B cell (primary cell): ENCODE data around the gene LASP1. TPM values are rescaled to one million over a fixed set of nuclear protein-coding genes. Genes with fewer than 3 reads are reported as not detected.

Experiments
- ATAC-seq: fragments of 200-7000 bp; cut with Tn5 transposase; one replicate; pipeline ENCODE4 v1.10.0; 2021; ENCODE audit warnings: low read depth, mild to moderate bottlenecking, moderate number of reproducible peaks, moderate library complexity
- CTCF ChIA-PET: fragments of 350-600 bp; sonication (Branson Sonifier 250); formaldehyde crosslinking; loops from one replicate; lab custom pipeline; 2021; ENCODE audit warnings: antibody characterized with exemption, inconsistent platforms; lab: Charles Lee
- POLR2A ChIA-PET: fragments of 350-600 bp; sonication (Branson Sonifier 250); formaldehyde crosslinking; loops from one replicate; lab custom pipeline; 2021; ENCODE audit warnings: antibody characterized with exemption; lab: Charles Lee
- DNase-seq: peaks from one replicate; pipeline ENCODE4 v3.0.0; 2013
- H2AFZ ChIP-seq: 2 replicates; pipeline ENCODE4 v1.6.1; 2012; ENCODE audit warnings: mild to moderate bottlenecking, low read depth, low read length; ENCODE audit not compliant: insufficient read depth, poor library complexity, severe bottlenecking
- H3K27ac ChIP-seq, 2 donors: 1 replicate in 1 of 2; 2 replicates in 1 of 2; pipeline ENCODE4 v1.5.1; 2012 to 2013; ENCODE audit warnings: low read length in 2 of 2, mild to moderate bottlenecking in 2 of 2, moderate library complexity in 1 of 2
- H3K27me3 ChIP-seq, 4 experiments: fragments of 200-600 bp in 1 of 4; sonication (generic) in 1 of 4; replicated peaks in 1 of 4; 1 replicate in 2 of 4; 2 replicates in 2 of 4; pipeline versions ENCODE4 v1.6.1 to v1.7.0; 2013 to 2016; ENCODE audit warnings: low read length in 3 of 4, mild to moderate bottlenecking in 2 of 4, mixed read lengths in 1 of 4, moderate library complexity in 1 of 4; ENCODE audit not compliant: insufficient read depth in 4 of 4, control insufficient read depth in 3 of 4; ENCODE audit errors: control extremely low read depth in 1 of 4
- H3K36me3 ChIP-seq, 2 experiments: replicated peaks in 1 of 2; 1 replicate in 1 of 2; 2 replicates in 1 of 2; pipeline versions ENCODE4 v1.6.1 to v1.7.1; 2013; ENCODE audit warnings: low read length in 1 of 2; ENCODE audit not compliant: insufficient read depth in 2 of 2, control insufficient read depth in 1 of 2; ENCODE audit errors: control extremely low read depth in 1 of 2, extremely low read depth in 1 of 2
- H3K4me1 ChIP-seq, 2 donors: fragments of 200-600 bp in 1 of 2; sonication (generic) in 1 of 2; 1 replicate in 1 of 2; 2 replicates in 1 of 2; pipeline versions ENCODE4 v1.5.1 to v1.6.1; 2013 to 2017; ENCODE audit warnings: low read length in 2 of 2; ENCODE audit not compliant: control insufficient read depth in 2 of 2, insufficient read depth in 2 of 2
- H3K4me2 ChIP-seq: replicated peaks from 2 replicates; pipeline ENCODE3; 2012; ENCODE audit warnings: mild to moderate bottlenecking, low read depth, low read length; ENCODE audit not compliant: poor library complexity, severe bottlenecking
- H3K4me3 ChIP-seq, 5 experiments: fragments of 200-600 bp in 1 of 5; sonication (generic) in 1 of 5; 1 replicate in 3 of 5; 2 replicates in 2 of 5; pipeline versions ENCODE4 v1.5.1 to v1.7.0; 2011 to 2016; ENCODE audit warnings: low read length in 4 of 5, mild to moderate bottlenecking in 4 of 5, low read depth in 2 of 5, control low read depth in 1 of 5, moderate library complexity in 1 of 5; ENCODE audit not compliant: insufficient read depth in 1 of 5; ENCODE audit errors: control extremely low read depth in 1 of 5, extremely low read depth in 1 of 5
- H3K79me2 ChIP-seq: fragments of 200-600 bp; sonication (generic); one replicate; pipeline ENCODE4 v1.6.0; 2016; ENCODE audit warnings: low read length; ENCODE audit not compliant: control insufficient read depth, insufficient read depth
- H3K9ac ChIP-seq: fragments of 200-600 bp; sonication (generic); 2 replicates; pipeline ENCODE4 v1.6.1; 2017; ENCODE audit warnings: mild to moderate bottlenecking, low read length, moderate library complexity
- H3K9me3 ChIP-seq, 3 donors: one replicate each; pipeline versions ENCODE4 v1.6.1 to v1.7.1; 2013; ENCODE audit warnings: low read length in 2 of 3; ENCODE audit not compliant: control insufficient read depth in 2 of 3, insufficient read depth in 1 of 3; ENCODE audit errors: control extremely low read depth in 1 of 3
- H4K20me1 ChIP-seq: 2 replicates; pipeline ENCODE4 v1.6.0; 2012; ENCODE audit warnings: mild to moderate bottlenecking, low read length; ENCODE audit not compliant: insufficient read depth, control insufficient read depth, poor library complexity, severe bottlenecking
- H3K27ac Mint-ChIP-seq: one replicate; pipeline ENCODE4 v1.8.0; 2021; ENCODE audit warnings: mixed read lengths
- H3K27me3 Mint-ChIP-seq: one replicate; pipeline ENCODE4 v1.8.0; 2021; ENCODE audit warnings: mixed read lengths
- H3K4me1 Mint-ChIP-seq: one replicate; pipeline ENCODE4 v1.8.0; 2021; ENCODE audit warnings: mixed read lengths
- H3K4me3 Mint-ChIP-seq: one replicate; pipeline ENCODE4 v1.8.0; 2021; ENCODE audit warnings: mixed read lengths
- H3K9me3 Mint-ChIP-seq: one replicate; pipeline ENCODE4 v1.8.0; 2022; ENCODE audit warnings: mixed read lengths; ENCODE audit not compliant: insufficient read depth
- EZH2 ChIP-seq: IDR thresholded peaks from 2 replicates; pipeline ENCODE4 v1.6.1; 2012; ENCODE audit warnings: borderline replicate concordance, low read depth, mild to moderate bottlenecking, moderate library complexity, low read length; ENCODE audit not compliant: insufficient read depth, poor library complexity, severe bottlenecking
- whole genome bisulfite sequencing: methylation state at CpG from one replicate; pipeline ENCODE4 v1.1.5; 2013; ENCODE audit warnings: missing lambda C conversion rate; ENCODE audit not compliant: insufficient coverage; 5-methylcytosine and 5-hydroxymethylcytosine counted together
- intact Hi-C: fragments of 100-400 bp; cut with micrococcal nuclease; formaldehyde crosslinking; loops from one replicate; pipeline ENCODE4 v1.10.0; 2022
- polyA plus RNA-seq: library from polyadenylated mRNA; depleted of rRNA; stranded (reverse); fragments of >200 nt; gene quantifications from 2 replicates; pipeline ENCODE4 v1.2.3, GENCODE V29; 2012
- total RNA-seq, 2 donors: library from RNA; stranded (reverse); fragments of 120-200 nt in 1 of 2; gene quantifications; 1 replicate in 1 of 2; 2 replicates in 1 of 2; pipeline versions ENCODE4 v1.2.3 to v1.2.4, GENCODE V29; 2013 to 2022
- TF ChIP-seq, protein P1 (sequence below): fragments of 200-600 bp; IDR thresholded peaks from one replicate; pipeline ENCODE4 v1.8.0; 2022; ENCODE audit warnings: antibody characterized with exemption, mild to moderate bottlenecking

The LASP1 gene
- total and polyA plus RNA-seq, 2 donors (not counting 1 experiment from before 2014, with no cell fraction given): 51.6 to 125 TPM

DNA sequence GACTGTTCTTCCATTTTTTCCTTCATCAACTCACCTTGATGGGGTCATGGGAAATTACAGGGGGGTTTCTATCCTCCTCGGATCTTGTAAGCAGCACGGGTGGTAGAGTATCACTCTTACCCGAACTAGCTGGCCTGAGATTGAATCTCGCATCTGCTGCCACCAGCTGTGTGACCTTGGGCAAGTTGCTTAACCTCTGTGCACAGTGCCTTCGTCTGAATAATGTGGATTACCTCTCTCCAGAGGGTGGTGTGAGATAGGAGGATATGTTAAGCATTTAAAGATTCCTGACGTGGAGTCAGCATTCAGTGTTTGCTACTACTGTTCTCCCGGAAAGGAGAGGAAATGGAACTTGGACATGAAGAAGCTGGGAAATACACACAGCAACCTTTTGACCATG, 24.4 kb downstream of the LASP1 start:
- no peak overlapping the region for H3K4me2 ChIP-seq
- H3K4me1 ChIP-seq: peaks cover 35 to 59% of the 10 kb centered on the region in 2 donors
- no peak for ATAC-seq
- WGBS: 82% methylated on average over 5 of the region's 7 CpGs
- H3K9me3 ChIP-seq: peaks cover 0 to 5% (median 0%) of the 10 kb centered on the region in 3 donors
- no peaks in the 10 kb centered on the region for H3K27me3 ChIP-seq
- H3K9ac ChIP-seq: no peak overlapping the region
- H4K20me1 ChIP-seq: peaks cover 47% of the 10 kb centered on the region
- Mint-ChIP-seq H3K4me1 (peaks cover 32% of the 10 kb centered on the region), H3K9me3 (no peaks in the 10 kb centered on the region), H3K4me3 (no peak overlapping the region), H3K27me3 (no peaks in the 10 kb centered on the region), H3K27ac (peak overlapping the region; percentile 50)
- TF ChIP-seq EZH2: no peak
- TF ChIP-seq, protein P1, sequence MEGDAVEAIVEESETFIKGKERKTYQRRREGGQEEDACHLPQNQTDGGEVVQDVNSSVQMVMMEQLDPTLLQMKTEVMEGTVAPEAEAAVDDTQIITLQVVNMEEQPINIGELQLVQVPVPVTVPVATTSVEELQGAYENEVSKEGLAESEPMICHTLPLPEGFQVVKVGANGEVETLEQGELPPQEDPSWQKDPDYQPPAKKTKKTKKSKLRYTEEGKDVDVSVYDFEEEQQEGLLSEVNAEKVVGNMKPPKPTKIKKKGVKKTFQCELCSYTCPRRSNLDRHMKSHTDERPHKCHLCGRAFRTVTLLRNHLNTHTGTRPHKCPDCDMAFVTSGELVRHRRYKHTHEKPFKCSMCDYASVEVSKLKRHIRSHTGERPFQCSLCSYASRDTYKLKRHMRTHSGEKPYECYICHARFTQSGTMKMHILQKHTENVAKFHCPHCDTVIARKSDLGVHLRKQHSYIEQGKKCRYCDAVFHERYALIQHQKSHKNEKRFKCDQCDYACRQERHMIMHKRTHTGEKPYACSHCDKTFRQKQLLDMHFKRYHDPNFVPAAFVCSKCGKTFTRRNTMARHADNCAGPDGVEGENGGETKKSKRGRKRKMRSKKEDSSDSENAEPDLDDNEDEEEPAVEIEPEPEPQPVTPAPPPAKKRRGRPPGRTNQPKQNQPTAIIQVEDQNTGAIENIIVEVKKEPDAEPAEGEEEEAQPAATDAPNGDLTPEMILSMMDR: no peak
- H3K79me2 ChIP-seq: peaks cover 96% of the 10 kb centered on the region
- DNase-seq: no peak
- H3K27ac ChIP-seq: peak overlapping the region in 1 of 2 donors; percentile 66
- CTCF ChIA-PET: interaction anchor here (1.2 kb wide), 1 partner anchor 10 kb away, joined by 3 read pairs; no protein-coding TSS in a partner anchor
- intact Hi-C loops: no loop called here
- POLR2A ChIA-PET: no interaction called here
- H3K4me3 ChIP-seq: no peak overlapping the region
- H3K36me3 ChIP-seq: peaks cover 0 to 78% of the 10 kb centered on the region in 2 experiments
- H2AFZ ChIP-seq: no peak overlapping the region

- Mint-ChIP-seq H3K9me3 (no peaks in the 10 kb centered on the region), H3K4me1 (peaks cover 39% of the 10 kb centered on the region), H3K27me3 (no peaks in the 10 kb centered on the region), H3K4me3 (no peak overlapping the region), H3K27ac (peak overlapping the region; percentile 71)
- Histone ChIP-seq H3K4me3 (no peak overlapping the region), H3K4me2 (no peak overlapping the region), H3K9me3 (peaks cover 0 to 5% (median 0%) of the 10 kb centered on the region in 3 donors), H3K9ac (no peak overlapping the region), H2AFZ (no peak overlapping the region), H4K20me1 (peaks cover 26% of the 10 kb centered on the region), H3K4me1 (peaks cover 41 to 62% of the 10 kb centered on the region in 2 donors), H3K27ac (peak overlapping the region in 1 of 2 donors; percentile 96), H3K79me2 (peaks cover 98% of the 10 kb centered on the region), H3K36me3 (peaks cover 0 to 71% of the 10 kb centered on the region in 2 experiments), H3K27me3 (no peaks in the 10 kb centered on the region)
- TF ChIP-seq, protein P1: no peak
- TF ChIP-seq EZH2: no peak
- ATAC-seq: no peak
- intact Hi-C loops: no loop called here
- no peak for DNase-seq
- ChIA-PET CTCF (interaction anchor here (1.8 kb wide), 1 partner anchor 10 kb away, joined by 4 read pairs; no protein-coding TSS in a partner anchor), POLR2A (interaction anchor here (3.9 kb wide), 1 partner anchor 26 kb away, joined by 27 read pairs; the partner anchor contains the start of gene LASP1)
- WGBS: 90% methylated on average over 12 of the region's 13 CpGs
Observed at GRCh38 chr17:38896346-38896954, 26.6 kb downstream of the LASP1 start.
